Caco-2 (cell line): ENCODE data around the gene ACOX1. TPM values are rescaled to one million over a fixed set of nuclear protein-coding genes. Genes with fewer than 3 reads are reported as not detected.

Experiments
- BruUV-seq: library from RNA; stranded (reverse); fragments of 400-500 nt; replicated peaks from 2 replicates; lab custom pipeline; 2021; lab: Mats Ljungman, UMichigan
- CTCF ChIA-PET: fragments of 300-600 bp; sonication (Branson Sonifier 250); formaldehyde crosslinking; loops from one replicate; lab custom pipeline; 2022; ENCODE audit warnings: antibody characterized with exemption; lab: Charles Lee
- POLR2A ChIA-PET: fragments of 300-600 bp; sonication (Branson Sonifier 250); formaldehyde crosslinking; loops from one replicate; lab custom pipeline; 2022; ENCODE audit warnings: antibody characterized with exemption; lab: Charles Lee
- DNase-seq, 2 experiments: peaks; one replicate each; pipeline versions ENCODE4 v3.0.0 to v3.0.0-alpha.2; 2020 to 2022
- H3K27me3 ChIP-seq: replicated peaks from 2 replicates; pipeline ENCODE4 v1.6.0; 2011; ENCODE audit warnings: low read length; ENCODE audit not compliant: control insufficient read depth, insufficient read depth
- H3K36me3 ChIP-seq: 2 replicates; pipeline ENCODE4 v1.5.1; 2011; ENCODE audit warnings: low read length; ENCODE audit not compliant: control insufficient read depth, insufficient read depth
- H3K4me1 ChIP-seq: fragments of 250-450 bp; sonication (Bioruptor Pico); 2 replicates; pipeline ENCODE4 v1.5.1; 2020; ENCODE audit warnings: mild to moderate bottlenecking
- H3K4me3 ChIP-seq: 2 replicates; pipeline ENCODE4 v1.5.1; 2011; ENCODE audit warnings: low read depth, mild to moderate bottlenecking, control low read depth, low read length
- H3K9me3 ChIP-seq: fragments of 250-450 bp; sonication (Bioruptor Pico); 2 replicates; pipeline ENCODE4 v1.5.1; 2020; ENCODE audit warnings: mild to moderate bottlenecking, moderate library complexity
- H3K27ac Mint-ChIP-seq: one replicate; pipeline ENCODE4 v1.8.0; 2022; ENCODE audit warnings: mixed read lengths; ENCODE audit not compliant: unreplicated experiment
- H3K27me3 Mint-ChIP-seq: one replicate; pipeline ENCODE4 v1.8.0; 2022; ENCODE audit warnings: mixed read lengths; ENCODE audit not compliant: insufficient read depth, unreplicated experiment
- H3K36me3 Mint-ChIP-seq: one replicate; pipeline ENCODE4 v1.8.0; 2022; ENCODE audit warnings: mild to moderate bottlenecking, mixed read lengths; ENCODE audit not compliant: insufficient read depth, unreplicated experiment
- H3K4me1 Mint-ChIP-seq: one replicate; pipeline ENCODE4 v1.8.0; 2022; ENCODE audit warnings: low read depth, mixed read lengths; ENCODE audit not compliant: unreplicated experiment
- H3K4me3 Mint-ChIP-seq: one replicate; pipeline ENCODE4 v1.8.0; 2022; ENCODE audit warnings: mild to moderate bottlenecking, moderate library complexity, mixed read lengths; ENCODE audit not compliant: unreplicated experiment
- H3K9me3 Mint-ChIP-seq: one replicate; pipeline ENCODE4 v1.8.0; 2022; ENCODE audit warnings: mixed read lengths; ENCODE audit not compliant: unreplicated experiment
- intact Hi-C: fragments of 100-400 bp; cut with micrococcal nuclease; formaldehyde crosslinking; loops from one replicate; pipeline ENCODE4 v1.10.0; 2022; ENCODE audit not compliant: unreplicated experiment
- total RNA-seq: library from RNA; stranded (reverse); gene quantifications from 2 replicates; pipeline ENCODE4 v1.2.3, GENCODE V29; 2022
- TF ChIP-seq, protein P1 (sequence below), 2 experiments: fragments of 200-600 bp in 1 of 2; IDR thresholded peaks; 1 replicate in 1 of 2; 2 replicates in 1 of 2; pipeline versions ENCODE4 v1.5.1 to v1.8.0; 2011 to 2022; ENCODE audit warnings: antibody characterized with exemption in 1 of 2, control low read depth in 1 of 2, inconsistent platforms in 1 of 2, low read depth in 1 of 2, low read length in 1 of 2, mild to moderate bottlenecking in 1 of 2, moderate library complexity in 1 of 2; ENCODE audit not compliant: insufficient read depth in 1 of 2, severe bottlenecking in 1 of 2, unreplicated experiment in 1 of 2

Gene ACOX1
- total RNA-seq, 1 experiment from 2014 or later, result 48.3 TPM

DNA sequence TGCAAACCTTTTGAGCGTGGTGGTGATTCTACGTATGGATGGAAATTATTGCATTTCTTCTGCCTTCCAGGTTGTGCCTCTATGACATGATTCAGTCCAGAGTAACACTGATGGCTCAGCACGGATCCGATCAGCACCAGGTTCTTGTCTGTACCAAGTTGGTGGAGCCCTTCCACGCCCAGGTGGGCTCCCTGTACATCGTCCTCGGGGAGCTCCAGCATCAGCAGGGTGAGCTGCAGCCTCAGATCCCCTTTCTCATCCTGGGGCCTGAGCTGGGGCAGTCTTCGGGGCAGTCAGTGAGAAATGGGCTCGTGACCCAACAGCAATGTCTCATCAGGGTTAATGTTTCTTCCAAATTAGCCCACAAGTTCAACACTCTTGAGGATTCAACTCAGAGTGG lies 12.4 kb upstream of the ACOX1 start:
- no peaks in the 10 kb centered on the region; the same call in 1 of the 2 replicates for H3K36me3 ChIP-seq
- H3K27me3 ChIP-seq, result no peaks in the 10 kb centered on the region
- POLR2A ChIA-PET, result no interaction called here
- H3K4me3 Mint-ChIP-seq, result no peak overlapping the region
- no peak for DNase-seq
- no peak overlapping the region for H3K27ac Mint-ChIP-seq
- no peak overlapping the region for H3K4me3 ChIP-seq
- BruUV-seq, result no TSS peak
- peaks cover 13% of the 10 kb centered on the region for H3K4me1 ChIP-seq
- H3K4me1 Mint-ChIP-seq, result no peaks in the 10 kb centered on the region
- intact Hi-C loops, result no loop called here
- TF ChIP-seq, protein P1, sequence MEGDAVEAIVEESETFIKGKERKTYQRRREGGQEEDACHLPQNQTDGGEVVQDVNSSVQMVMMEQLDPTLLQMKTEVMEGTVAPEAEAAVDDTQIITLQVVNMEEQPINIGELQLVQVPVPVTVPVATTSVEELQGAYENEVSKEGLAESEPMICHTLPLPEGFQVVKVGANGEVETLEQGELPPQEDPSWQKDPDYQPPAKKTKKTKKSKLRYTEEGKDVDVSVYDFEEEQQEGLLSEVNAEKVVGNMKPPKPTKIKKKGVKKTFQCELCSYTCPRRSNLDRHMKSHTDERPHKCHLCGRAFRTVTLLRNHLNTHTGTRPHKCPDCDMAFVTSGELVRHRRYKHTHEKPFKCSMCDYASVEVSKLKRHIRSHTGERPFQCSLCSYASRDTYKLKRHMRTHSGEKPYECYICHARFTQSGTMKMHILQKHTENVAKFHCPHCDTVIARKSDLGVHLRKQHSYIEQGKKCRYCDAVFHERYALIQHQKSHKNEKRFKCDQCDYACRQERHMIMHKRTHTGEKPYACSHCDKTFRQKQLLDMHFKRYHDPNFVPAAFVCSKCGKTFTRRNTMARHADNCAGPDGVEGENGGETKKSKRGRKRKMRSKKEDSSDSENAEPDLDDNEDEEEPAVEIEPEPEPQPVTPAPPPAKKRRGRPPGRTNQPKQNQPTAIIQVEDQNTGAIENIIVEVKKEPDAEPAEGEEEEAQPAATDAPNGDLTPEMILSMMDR (IDR thresholded peaks at IDR 0.05; ENCODE audit: insufficient read depth in 1 of 2, low read depth in 1 of 2, low read length in 1 of 2, severe bottlenecking in 1 of 2, unreplicated experiment in 1 of 2), result no peak
- no peaks in the 10 kb centered on the region for H3K9me3 Mint-ChIP-seq
- CTCF ChIA-PET, result interaction anchor here (0.6 kb wide), 2 partner anchors 26 to 141 kb away, joined by 3 to 4 read pairs; no protein-coding TSS in a partner anchor
- no peaks in the 10 kb centered on the region for H3K27me3 Mint-ChIP-seq
- H3K9me3 ChIP-seq, result no peaks in the 10 kb centered on the region
- peaks cover 41% of the 10 kb centered on the region for H3K36me3 Mint-ChIP-seq

DNA sequence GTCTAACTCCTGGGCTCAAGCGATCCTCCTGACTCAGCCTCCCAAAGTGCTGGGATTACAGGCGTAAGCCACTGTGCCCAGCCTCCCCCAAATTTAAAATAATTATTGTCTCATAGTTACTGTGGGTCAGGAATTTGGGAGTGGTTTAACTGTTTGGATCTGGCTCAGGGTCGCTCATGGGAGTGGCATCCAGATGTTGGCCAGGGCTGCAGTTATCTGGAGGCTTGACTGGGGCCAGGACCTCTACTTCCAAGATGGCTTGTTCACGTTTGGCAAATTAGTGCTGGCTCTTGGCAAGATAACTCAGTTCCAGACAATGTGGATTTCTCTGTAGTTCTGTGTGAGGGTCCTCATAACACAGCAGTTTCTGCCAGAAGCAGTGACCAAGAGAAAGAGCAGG lies 8.1 kb upstream of the ACOX1 start:
- no peaks in the 10 kb centered on the region for H3K9me3 ChIP-seq
- TF ChIP-seq, protein P1 (IDR thresholded peaks at IDR 0.05; ENCODE audit: insufficient read depth in 1 of 2, low read depth in 1 of 2, low read length in 1 of 2, severe bottlenecking in 1 of 2, unreplicated experiment in 1 of 2), result no peak
- CTCF ChIA-PET, result no interaction called here
- H3K4me3 ChIP-seq, result no peak overlapping the region
- H3K4me1 Mint-ChIP-seq, result peaks cover 22% of the 10 kb centered on the region
- no peak for DNase-seq
- H3K9me3 Mint-ChIP-seq, result no peaks in the 10 kb centered on the region
- H3K27me3 ChIP-seq, result no peaks in the 10 kb centered on the region
- no peaks in the 10 kb centered on the region for H3K27me3 Mint-ChIP-seq
- H3K4me1 ChIP-seq, result peaks cover 22% of the 10 kb centered on the region
- no TSS peak for BruUV-seq
- no peak overlapping the region for H3K4me3 Mint-ChIP-seq
- intact Hi-C loops, result no loop called here
- peaks cover 29% of the 10 kb centered on the region for H3K36me3 Mint-ChIP-seq
- H3K36me3 ChIP-seq, result no peaks in the 10 kb centered on the region
- POLR2A ChIA-PET, result no interaction called here
- H3K27ac Mint-ChIP-seq, result no peak overlapping the region

DNA sequence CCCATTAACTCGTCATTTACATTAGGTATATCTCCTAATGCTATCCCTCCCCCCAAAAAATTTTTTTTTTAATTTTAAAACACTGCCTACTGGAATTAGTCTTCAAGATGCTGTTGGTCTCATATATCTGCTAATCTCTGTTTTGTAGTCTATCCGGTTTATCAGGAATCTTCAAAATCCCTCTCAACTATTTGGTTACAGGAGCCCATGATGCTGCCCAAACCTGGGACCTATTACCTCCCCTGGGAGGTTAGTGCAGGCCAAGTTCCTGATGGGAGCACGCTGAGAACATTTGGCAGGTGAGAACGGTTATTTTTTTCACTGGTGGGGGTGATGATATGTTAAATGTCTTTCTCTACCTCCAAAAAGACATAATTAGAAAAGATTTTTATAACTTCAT lies 7.0 kb upstream of the ACOX1 start:
- Mint-ChIP-seq H3K27me3 (no peaks in the 10 kb centered on the region), H3K9me3 (no peaks in the 10 kb centered on the region), H3K36me3 (peaks cover 20% of the 10 kb centered on the region), H3K27ac (no peak overlapping the region), H3K4me3 (no peak overlapping the region), H3K4me1 (peaks cover 33% of the 10 kb centered on the region)
- no peak overlapping the region for H3K4me3 ChIP-seq
- peaks cover 33% of the 10 kb centered on the region for H3K4me1 ChIP-seq
- H3K36me3 ChIP-seq, result no peaks in the 10 kb centered on the region
- intact Hi-C loops, result no loop called here
- ChIA-PET CTCF (no interaction called here), POLR2A (no interaction called here)
- BruUV-seq, result no TSS peak
- TF ChIP-seq, protein P1 (IDR thresholded peaks at IDR 0.05; ENCODE audit: insufficient read depth in 1 of 2, low read depth in 1 of 2, low read length in 1 of 2, severe bottlenecking in 1 of 2, unreplicated experiment in 1 of 2), result no peak
- H3K27me3 ChIP-seq, result no peaks in the 10 kb centered on the region
- DNase-seq, result no peak
- no peaks in the 10 kb centered on the region for H3K9me3 ChIP-seq
